ENCODE results near the gene EXTL1.

EXTL1 gene

GRCh38 chr1:26023009-26023408, 1.4 kb downstream of the EXTL1 start:
- no peak for DNase-seq (ENCODE audit: low read depth in 3 of 3)

GRCh38 chr1:26023826-26024225, 2.3 kb downstream of the EXTL1 start:
- DNase-seq (ENCODE audit: low read depth in 3 of 3) = no peak

- DNase-seq (ENCODE audit: low read depth in 3 of 3) = no peak
Observed at GRCh38 chr1:26025060-26025459, 3.5 kb downstream of the EXTL1 start.

GRCh38 chr1:26025517-26025916, 3.9 kb downstream of the EXTL1 start:
- DNase-seq (ENCODE audit: low read depth in 3 of 3) = no peak

- no peak for DNase-seq (ENCODE audit: low read depth in 3 of 3)
Observed at GRCh38 chr1:26027716-26028489, 6.3 kb downstream of the EXTL1 start.

GRCh38 chr1:26028490-26028980, 7.0 kb downstream of the EXTL1 start:
- no peak for DNase-seq (ENCODE audit: low read depth in 3 of 3)

GRCh38 chr1:26029054-26029863, 7.7 kb downstream of the EXTL1 start:
- DNase-seq (ENCODE audit: low read depth in 3 of 3) = no peak

GRCh38 chr1:26029864-26030481, 8.4 kb downstream of the EXTL1 start:
- no peak for DNase-seq (ENCODE audit: low read depth in 3 of 3)

- no peak for DNase-seq (ENCODE audit: low read depth in 3 of 3)
Observed at GRCh38 chr1:26031196-26031595, 9.6 kb downstream of the EXTL1 start.

- DNase-seq (ENCODE audit: low read depth in 3 of 3) = no peak
Observed at GRCh38 chr1:26031611-26032220, 10.1 kb downstream of the EXTL1 start.

GRCh38 chr1:26032656-26033357, 11.2 kb downstream of the EXTL1 start:
- DNase-seq (ENCODE audit: low read depth in 3 of 3) = no peak

GRCh38 chr1:26034504-26035202, 13.1 kb downstream of the EXTL1 start:
- DNase-seq (ENCODE audit: low read depth in 3 of 3) = no peak

GRCh38 chr1:26035203-26035958, 13.8 kb downstream of the EXTL1 start:
- DNase-seq (ENCODE audit: low read depth in 3 of 3) = peak; percentile 82 to 96 (median 86)

- peak; percentile 48 to 69 (median 53) for DNase-seq (ENCODE audit: low read depth in 3 of 3)
Observed at GRCh38 chr1:26035959-26036755, 14.6 kb downstream of the EXTL1 start.

- no peak for DNase-seq (ENCODE audit: low read depth in 3 of 3)
Observed at GRCh38 chr1:26036756-26037281, 15.2 kb downstream of the EXTL1 start.

- DNase-seq (ENCODE audit: low read depth in 3 of 3) = no peak
Observed at GRCh38 chr1:26037904-26038303, 16.3 kb downstream of the EXTL1 start.

GRCh38 chr1:26038477-26038876, 16.9 kb downstream of the EXTL1 start:
- no peak for DNase-seq (ENCODE audit: low read depth in 3 of 3)

GRCh38 chr1:26038904-26039303, 17.3 kb downstream of the EXTL1 start:
- no peak for DNase-seq (ENCODE audit: low read depth in 3 of 3)

- no peak for DNase-seq (ENCODE audit: low read depth in 3 of 3)
Observed at GRCh38 chr1:26041401-26041800, 19.8 kb downstream of the EXTL1 start.

All from stimulated activated CD4-positive, alpha-beta T cell treated with anti-CD3 and anti-CD28 coated beads, TNF-alpha, amount 100 ng/mL, for 48 hours (primary cell).